Stomach (tissue), 9 donors: ENCODE results near the gene LIG3. TPM values are rescaled to one million over a fixed set of nuclear protein-coding genes. Genes with fewer than 3 reads are reported as not detected.

Experiments
- DNase-seq, 2 donors: peaks; one replicate each; pipeline versions ENCODE4 v3.0.0 to v3.0.0-alpha.2; 2013 to 2019
- H3K27ac ChIP-seq, 5 donors: fragments of 200-600 bp in 4 of 5; sonication (generic) in 4 of 5; one replicate each; pipeline ENCODE4 v1.5.1; 2013 to 2019; ENCODE audit warnings: mild to moderate bottlenecking in 1 of 5, moderate library complexity in 1 of 5
- H3K27me3 ChIP-seq, 3 donors: fragments of 200-600 bp; sonication (generic); one replicate each; pipeline ENCODE4 v1.5.1; 2017 to 2019; ENCODE audit warnings: mixed run types in 1 of 3
- H3K36me3 ChIP-seq, 4 donors: fragments of 200-600 bp; sonication (generic); 1 replicate in 3 of 4; 2 replicates in 1 of 4; pipeline ENCODE4 v1.5.1; 2016 to 2019
- H3K4me1 ChIP-seq, 4 donors: fragments of 200-600 bp; sonication (generic); one replicate each; pipeline ENCODE4 v1.5.1; 2016 to 2019
- H3K4me3 ChIP-seq, 4 donors: fragments of 200-600 bp; sonication (generic) in 3 of 4; one replicate each; pipeline ENCODE4 v1.5.1; 2016 to 2019; ENCODE audit warnings: mild to moderate bottlenecking in 1 of 4
- H3K9me3 ChIP-seq, 4 donors: fragments of 200-600 bp; sonication (generic); one replicate each; pipeline ENCODE4 v1.5.1; 2016 to 2019
- EP300 ChIP-seq: sonication (generic); formaldehyde crosslinking; IDR thresholded peaks from one replicate; pipeline ENCODE4 v1.6.1; 2017; ENCODE audit warnings: antibody characterized with exemption
- POLR2A ChIP-seq, 4 donors: fragments of 450-650 bp; IDR thresholded peaks; one replicate each; pipeline ENCODE4 v1.6.1; 2016; ENCODE audit warnings: antibody characterized with exemption in 4 of 4, control low read depth in 2 of 4, mild to moderate bottlenecking in 1 of 4, moderate library complexity in 1 of 4
- POLR2AphosphoS5 ChIP-seq, 3 donors: sonication (generic); formaldehyde crosslinking; IDR thresholded peaks; one replicate each; pipeline ENCODE4 v1.6.1; 2016; ENCODE audit warnings: antibody characterized with exemption in 3 of 3
- WGBS, 5 donors: extraction: QIAGEN DNeasy Blood & Tissue Kit in 3 of 5; methylation state at CpG; one replicate each; pipeline versions ENCODE4 v1.1.5 to v1.1.7; 2013 to 2018; 5-methylcytosine and 5-hydroxymethylcytosine counted together
- intact Hi-C: fragments of 100-400 bp; cut with DNase I; formaldehyde crosslinking; loops from one replicate; pipeline ENCODE4 v1.15.1; 2023; ENCODE audit warnings: low total_unique reads
- polyA plus RNA-seq, 3 donors: library from polyadenylated mRNA; stranded (reverse); fragments of 200-250 nt; gene quantifications; one replicate each; pipeline ENCODE4 v1.2.3, GENCODE V29; 2013
- total RNA-seq, 5 donors: library from RNA; depleted of rRNA; stranded (reverse); fragments of >200 nt; gene quantifications; one replicate each; pipeline versions ENCODE4 v1.1.0 to v1.2.3, GENCODE V29; 2014 to 2016
- TF ChIP-seq, protein P1 (sequence below), 7 experiments: fragments of 450-650 bp in 4 of 7; fragments of 200-600 bp in 3 of 7; sonication (generic) in 3 of 7; IDR thresholded peaks; one replicate each; pipeline ENCODE4 v1.5.1; 2016 to 2019; ENCODE audit warnings: antibody characterized with exemption in 7 of 7, control low read depth in 2 of 7, mild to moderate bottlenecking in 1 of 7
- donor health status: healthy with polysubstance abuse.
- donor health status: Bipolar disorder and iron deficiency.
- donor health status: healthy.

The LIG3 gene
- total and polyA plus RNA-seq, 8 donors: 4.7 to 212 (median 26.9) TPM

DNA sequence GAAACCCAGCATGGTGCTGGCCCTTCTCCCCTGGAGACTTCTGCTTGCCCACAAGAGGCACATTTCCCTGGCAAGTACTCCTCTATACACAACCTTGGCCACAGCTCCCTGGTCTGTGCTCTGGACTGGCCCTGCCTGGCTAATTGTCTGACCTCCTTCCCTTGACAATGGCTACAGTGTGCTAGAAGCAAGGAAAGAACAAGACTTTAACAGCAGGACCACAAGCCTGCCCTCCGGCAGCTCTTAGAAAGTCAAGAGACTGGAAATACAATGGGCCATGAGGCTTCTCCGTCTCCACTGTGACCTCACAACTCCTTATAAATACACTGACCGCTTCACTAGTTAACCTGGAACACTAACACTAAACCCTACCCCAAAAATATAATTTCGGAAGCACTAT lies 36.7 kb downstream of the LIG3 start:
- H3K4me3 ChIP-seq: no peak overlapping the region
- TF ChIP-seq POLR2A (IDR thresholded peaks at IDR 0.05) (no peak), POLR2AphosphoS5 (IDR thresholded peaks at IDR 0.05) (no peak), EP300 (no peak)
- TF ChIP-seq, protein P1, sequence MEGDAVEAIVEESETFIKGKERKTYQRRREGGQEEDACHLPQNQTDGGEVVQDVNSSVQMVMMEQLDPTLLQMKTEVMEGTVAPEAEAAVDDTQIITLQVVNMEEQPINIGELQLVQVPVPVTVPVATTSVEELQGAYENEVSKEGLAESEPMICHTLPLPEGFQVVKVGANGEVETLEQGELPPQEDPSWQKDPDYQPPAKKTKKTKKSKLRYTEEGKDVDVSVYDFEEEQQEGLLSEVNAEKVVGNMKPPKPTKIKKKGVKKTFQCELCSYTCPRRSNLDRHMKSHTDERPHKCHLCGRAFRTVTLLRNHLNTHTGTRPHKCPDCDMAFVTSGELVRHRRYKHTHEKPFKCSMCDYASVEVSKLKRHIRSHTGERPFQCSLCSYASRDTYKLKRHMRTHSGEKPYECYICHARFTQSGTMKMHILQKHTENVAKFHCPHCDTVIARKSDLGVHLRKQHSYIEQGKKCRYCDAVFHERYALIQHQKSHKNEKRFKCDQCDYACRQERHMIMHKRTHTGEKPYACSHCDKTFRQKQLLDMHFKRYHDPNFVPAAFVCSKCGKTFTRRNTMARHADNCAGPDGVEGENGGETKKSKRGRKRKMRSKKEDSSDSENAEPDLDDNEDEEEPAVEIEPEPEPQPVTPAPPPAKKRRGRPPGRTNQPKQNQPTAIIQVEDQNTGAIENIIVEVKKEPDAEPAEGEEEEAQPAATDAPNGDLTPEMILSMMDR (IDR thresholded peaks at IDR 0.05): no peak
- intact Hi-C loops: no loop called here
- no peak for DNase-seq
- H3K36me3 ChIP-seq: peaks cover 24 to 88% (median 70%) of the 10 kb centered on the region in 4 donors
- no peaks in the 10 kb centered on the region for H3K27me3 ChIP-seq
- no peaks in the 10 kb centered on the region for H3K9me3 ChIP-seq
- peaks cover 0 to 11% (median 5%) of the 10 kb centered on the region in 4 donors for H3K4me1 ChIP-seq
- no peak overlapping the region for H3K27ac ChIP-seq
- WGBS, 5 donors: 93 to 98% (median 97%) methylated on average over 4 of the region's 4 CpGs

DNA sequence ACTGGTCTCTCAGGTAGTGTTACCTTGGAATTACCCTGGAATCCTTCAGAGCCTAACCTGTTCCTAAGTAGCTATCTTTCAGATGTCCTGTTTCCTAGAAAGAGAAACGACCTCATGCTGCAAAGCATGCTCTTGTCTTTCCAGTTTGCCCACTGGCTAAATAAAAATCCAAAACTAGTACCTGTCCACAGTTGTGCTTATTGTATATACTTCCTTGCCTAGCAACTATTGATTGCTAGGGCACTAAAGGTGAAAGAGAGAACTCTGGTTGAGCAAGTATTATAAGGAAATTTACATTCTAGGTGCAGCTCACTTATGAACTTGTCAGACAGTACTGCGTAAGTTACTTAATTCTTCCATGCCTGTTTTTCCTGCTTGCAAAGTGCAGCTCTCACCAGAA lies 38.5 kb downstream of the LIG3 start:
- no peak overlapping the region for H3K27ac ChIP-seq
- TF ChIP-seq POLR2A (IDR thresholded peaks at IDR 0.05): no peak
- TF ChIP-seq EP300: no peak
- TF ChIP-seq, protein P1 (IDR thresholded peaks at IDR 0.05): no peak
- no peak for TF ChIP-seq POLR2AphosphoS5 (IDR thresholded peaks at IDR 0.05)
- DNase-seq: peak in 1 of 2 donors; percentile 57

GRCh38 chr17:35019386-35020179 lies 39.3 kb downstream of the LIG3 start:
- DNase-seq: no peak
- WGBS, 5 donors: 87 to 99% (median 93%) methylated on average over 6 of the region's 6 CpGs
- Histone ChIP-seq H3K27me3 (no peaks in the 10 kb centered on the region), H3K9me3 (no peaks in the 10 kb centered on the region), H3K4me3 (no peak overlapping the region), H3K27ac (peak overlapping the region in 2 of 5 donors; percentile 14 to 77), H3K36me3 (peaks cover 17 to 73% (median 65%) of the 10 kb centered on the region in 4 donors), H3K4me1 (peaks cover 6 to 29% (median 18%) of the 10 kb centered on the region in 4 donors)
- intact Hi-C loops: no loop called here
- TF ChIP-seq POLR2AphosphoS5 (IDR thresholded peaks at IDR 0.05): no peak
- no peak for TF ChIP-seq POLR2A (IDR thresholded peaks at IDR 0.05)
- TF ChIP-seq EP300: no peak
- TF ChIP-seq, protein P1 (IDR thresholded peaks at IDR 0.05): no peak

More for the DNA sequence above, 38.5 kb downstream of the LIG3 start:
- 65 to 77% (median 73%) methylated on average over 2 of the region's 2 CpGs for WGBS, 5 donors
- no peaks in the 10 kb centered on the region for H3K27me3 ChIP-seq
- peaks cover 17 to 74% (median 65%) of the 10 kb centered on the region in 4 donors for H3K36me3 ChIP-seq
- intact Hi-C loops: no loop called here
- H3K4me1 ChIP-seq: peaks cover 6 to 28% (median 18%) of the 10 kb centered on the region in 4 donors
- no peaks in the 10 kb centered on the region for H3K9me3 ChIP-seq
- no peak overlapping the region for H3K4me3 ChIP-seq

GRCh38 chr17:35021520-35022380 lies 41.4 kb downstream of the LIG3 start:
- no peak for DNase-seq
- H3K4me3 ChIP-seq: no peak overlapping the region
- intact Hi-C loops: no loop called here
- H3K36me3 ChIP-seq: peaks cover 6 to 71% (median 60%) of the 10 kb centered on the region in 4 donors
- H3K4me1 ChIP-seq: peaks cover 6 to 29% (median 18%) of the 10 kb centered on the region in 4 donors
- no peaks in the 10 kb centered on the region for H3K27me3 ChIP-seq
- WGBS, 5 donors: 78 to 91% (median 82%) methylated on average over 11 of the region's 11 CpGs
- no peaks in the 10 kb centered on the region for H3K9me3 ChIP-seq
- TF ChIP-seq EP300: no peak
- TF ChIP-seq, protein P1 (IDR thresholded peaks at IDR 0.05): no peak
- TF ChIP-seq POLR2A (IDR thresholded peaks at IDR 0.05): no peak
- TF ChIP-seq POLR2AphosphoS5 (IDR thresholded peaks at IDR 0.05): no peak
- H3K27ac ChIP-seq: peak overlapping the region; percentile 14 to 82 (median 77)
